H9 (cell line): ENCODE measurements around the gene ZBTB47. TPM values are rescaled to one million over a fixed set of nuclear protein-coding genes. Genes with fewer than 3 reads are reported as not detected.

Experiments
- DNase-seq: peaks from one replicate; pipeline ENCODE4 v3.0.0-alpha.2; 2017
- H2AFZ ChIP-seq: one replicate; pipeline ENCODE4 v1.6.1; 2013; ENCODE audit warnings: mild to moderate bottlenecking, low read length, control low read depth, moderate library complexity
- H2AK5ac ChIP-seq: 2 replicates; pipeline ENCODE4 v1.6.1; 2013; ENCODE audit warnings: low read length, control low read depth, mixed read lengths; ENCODE audit not compliant: insufficient read length
- H2BK120ac ChIP-seq: one replicate; pipeline ENCODE4 v1.6.1; 2013; ENCODE audit warnings: low read depth, mild to moderate bottlenecking, low read length, control low read depth, inconsistent platforms; ENCODE audit not compliant: poor library complexity, severe bottlenecking
- H2BK12ac ChIP-seq: 2 replicates; pipeline ENCODE4 v1.6.1; 2013; ENCODE audit warnings: low read length, control low read depth, mixed read lengths, low read depth; ENCODE audit not compliant: insufficient read length
- H2BK15ac ChIP-seq: 2 replicates; pipeline ENCODE4 v1.6.1; 2013; ENCODE audit warnings: low read depth, low read length, control low read depth
- H2BK20ac ChIP-seq: one replicate; pipeline ENCODE4 v1.6.1; 2013; ENCODE audit warnings: low read depth, mild to moderate bottlenecking, low read length, control low read depth, inconsistent platforms; ENCODE audit not compliant: poor library complexity, severe bottlenecking
- H2BK5ac ChIP-seq: 2 replicates; pipeline ENCODE4 v1.6.1; 2013; ENCODE audit warnings: low read length, control low read depth, mixed read lengths; ENCODE audit not compliant: insufficient read length
- H3K14ac ChIP-seq: 2 replicates; pipeline ENCODE4 v1.6.1; 2013; ENCODE audit warnings: low read length, control low read depth; ENCODE audit not compliant: insufficient read depth
- H3K18ac ChIP-seq: 2 replicates; pipeline ENCODE4 v1.6.1; 2013; ENCODE audit warnings: low read depth, mild to moderate bottlenecking, mixed read lengths, low read length, control low read depth; ENCODE audit not compliant: insufficient read length
- H3K23ac ChIP-seq: 2 replicates; pipeline ENCODE4 v1.6.1; 2013; ENCODE audit warnings: low read length, control low read depth, mixed read lengths, low read depth; ENCODE audit not compliant: insufficient read length
- H3K23me2 ChIP-seq: 2 replicates; pipeline ENCODE4 v1.6.1; 2013; ENCODE audit warnings: low read depth, mild to moderate bottlenecking, mixed read lengths, low read length, control low read depth; ENCODE audit not compliant: insufficient read length, poor library complexity, severe bottlenecking
- H3K27ac ChIP-seq: 2 replicates; pipeline ENCODE4 v1.5.1; 2013; ENCODE audit warnings: low read length, control low read depth, mixed read lengths, low read depth; ENCODE audit not compliant: insufficient read length
- H3K27me3 ChIP-seq: 2 replicates; pipeline ENCODE4 v1.6.1; 2013; ENCODE audit warnings: low read length, control low read depth, inconsistent platforms; ENCODE audit not compliant: insufficient read depth
- H3K4ac ChIP-seq: 2 replicates; pipeline ENCODE4 v1.6.1; 2013; ENCODE audit warnings: low read depth, mild to moderate bottlenecking, control low read depth, inconsistent platforms, low read length, moderate library complexity
- H3K4me1 ChIP-seq: 2 replicates; pipeline ENCODE4 v1.6.1; 2013; ENCODE audit warnings: low read length, control low read depth, inconsistent platforms; ENCODE audit not compliant: insufficient read depth
- H3K4me2 ChIP-seq: 2 replicates; pipeline ENCODE4 v1.6.1; 2013; ENCODE audit warnings: low read length, control low read depth, mixed read lengths; ENCODE audit not compliant: insufficient read length, insufficient read depth
- H3K56ac ChIP-seq: 2 replicates; pipeline ENCODE4 v1.6.1; 2013; ENCODE audit warnings: low read depth, mild to moderate bottlenecking, mixed read lengths, low read length, control low read depth; ENCODE audit not compliant: insufficient read length
- H3K79me1 ChIP-seq: 2 replicates; pipeline ENCODE4 v1.6.1; 2013; ENCODE audit warnings: low read depth, mild to moderate bottlenecking, moderate library complexity, low read length, control low read depth, inconsistent platforms; ENCODE audit not compliant: insufficient read depth, poor library complexity, severe bottlenecking
- H3K79me2 ChIP-seq: 2 replicates; pipeline ENCODE4 v1.6.1; 2013; ENCODE audit warnings: low read length, control low read depth, inconsistent platforms; ENCODE audit not compliant: insufficient read depth
- H3K9ac ChIP-seq: 2 replicates; pipeline ENCODE4 v1.6.1; 2013; ENCODE audit warnings: low read length, control low read depth, mixed read lengths; ENCODE audit not compliant: insufficient read length; ENCODE audit errors: extremely low read depth
- H3K9me3 ChIP-seq: one replicate; pipeline ENCODE4 v1.6.1; 2013; ENCODE audit warnings: low read depth, low read length, inconsistent platforms; ENCODE audit not compliant: control insufficient read depth
- H3T11ph ChIP-seq: one replicate; pipeline ENCODE4 v1.6.1; 2013; ENCODE audit warnings: mild to moderate bottlenecking, low read length, control low read depth, inconsistent platforms
- H4K20me1 ChIP-seq: one replicate; pipeline ENCODE4 v1.6.1; 2013; ENCODE audit not compliant: control insufficient read depth, insufficient read length, insufficient read depth
- H4K5ac ChIP-seq: 2 replicates; pipeline ENCODE4 v1.6.1; 2013; ENCODE audit warnings: low read depth, mild to moderate bottlenecking, mixed read lengths, low read length, control low read depth; ENCODE audit not compliant: insufficient read length
- H4K8ac ChIP-seq: replicated peaks from 2 replicates; pipeline ENCODE4 v1.6.1; 2013; ENCODE audit warnings: low read length, control low read depth, mixed read lengths, low read depth; ENCODE audit not compliant: insufficient read length
- H4K91ac ChIP-seq: 2 replicates; pipeline ENCODE4 v1.6.1; 2013; ENCODE audit warnings: low read depth, mild to moderate bottlenecking, moderate library complexity, mixed read lengths, low read length, control low read depth; ENCODE audit not compliant: insufficient read length
- H3K27ac Mint-ChIP-seq, 3 experiments: 2 replicates in 2 of 3; 3 replicates in 1 of 3; pipeline ENCODE4 v1.8.0; 2020 to 2021; ENCODE audit warnings: mixed read lengths in 3 of 3, mild to moderate bottlenecking in 1 of 3, moderate library complexity in 1 of 3
- H3K27me3 Mint-ChIP-seq: 2 replicates; pipeline ENCODE4 v1.8.0; 2021; ENCODE audit warnings: low read depth, mild to moderate bottlenecking, moderate library complexity, mixed read lengths
- H3K36me3 Mint-ChIP-seq, 3 experiments: 2 replicates in 2 of 3; 3 replicates in 1 of 3; pipeline ENCODE4 v1.8.0; 2020 to 2021; ENCODE audit warnings: low read depth in 3 of 3, mixed read lengths in 3 of 3; ENCODE audit not compliant: insufficient read depth in 1 of 3
- H3K4me1 Mint-ChIP-seq, 2 experiments: 2 replicates each; pipeline ENCODE4 v1.8.0; 2020; ENCODE audit warnings: mixed read lengths in 2 of 2
- H3K4me3 Mint-ChIP-seq, 2 experiments: 2 replicates in 1 of 2; 3 replicates in 1 of 2; pipeline ENCODE4 v1.8.0; 2020 to 2021; ENCODE audit warnings: mild to moderate bottlenecking in 2 of 2, mixed read lengths in 2 of 2, moderate library complexity in 1 of 2
- H3K9me3 Mint-ChIP-seq, 2 experiments: 2 replicates in 1 of 2; 3 replicates in 1 of 2; pipeline ENCODE4 v1.8.0; 2020; ENCODE audit warnings: mild to moderate bottlenecking in 2 of 2, mixed read lengths in 2 of 2, moderate library complexity in 1 of 2
- WGBS: extraction: QIAGEN DNeasy Blood & Tissue Kit; methylation state at CpG from one replicate; pipeline ENCODE4 v1.1.7; 2013; ENCODE audit warnings: missing lambda C conversion rate, low lambda C conversion rate, mixed read lengths; ENCODE audit not compliant: insufficient read length; ENCODE audit errors: extremely low coverage; 5-methylcytosine and 5-hydroxymethylcytosine counted together
- total RNA-seq: library from RNA; stranded (reverse); gene quantifications from 2 replicates; pipeline ENCODE4 v1.2.1, GENCODE V29; 2021
- TF ChIP-seq, protein P1 (sequence below): fragments of 200-600 bp; sonication (generic); conservative IDR thresholded peaks from 3 replicates; pipeline ENCODE4 v1.8.0; 2021; ENCODE audit warnings: antibody characterized with exemption, mild to moderate bottlenecking

Gene ZBTB47
- total RNA-seq, 1 experiment from 2014 or later = 3.6 TPM

DNA sequence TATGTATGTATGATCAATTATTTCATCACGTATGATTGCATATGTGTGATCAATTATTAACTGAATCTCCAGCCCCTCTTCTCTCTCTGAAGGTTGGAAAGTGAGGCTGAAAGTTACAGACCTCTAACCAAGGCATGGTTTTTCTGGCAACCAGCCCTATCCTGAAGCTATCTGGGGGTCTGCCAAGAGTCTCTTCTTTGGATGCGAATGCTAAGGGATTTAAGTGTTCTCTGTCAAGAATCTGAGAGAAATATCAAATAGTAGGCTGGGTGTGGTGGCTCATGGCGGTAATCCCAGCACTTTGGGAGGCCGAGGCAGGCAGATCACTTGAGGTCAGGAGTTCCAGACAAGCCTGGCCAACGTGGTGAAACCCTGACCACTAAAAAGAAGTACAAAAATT is 44.9 kb upstream of the ZBTB47 start:
- no peaks in the 10 kb centered on the region for H4K20me1 ChIP-seq
- H3K27me3 Mint-ChIP-seq = no peaks in the 10 kb centered on the region

More for the DNA sequence above, 44.9 kb upstream of the ZBTB47 start:
- Histone ChIP-seq H4K8ac (no peak overlapping the region), H3T11ph (no peak overlapping the region), H2BK12ac (no peak overlapping the region), H3K18ac (no peak overlapping the region), H3K23me2 (no peaks in the 10 kb centered on the region), H3K79me1 (peaks cover 4% of the 10 kb centered on the region), H3K23ac (no peak overlapping the region), H3K4me2 (no peak overlapping the region), H3K9ac (no peak overlapping the region), H3K27me3 (no peaks in the 10 kb centered on the region), H4K5ac (no peak overlapping the region), H2BK5ac (no peak overlapping the region), H3K14ac (no peak overlapping the region), H2BK15ac (no peak overlapping the region), H3K27ac (no peak overlapping the region), H3K56ac (no peak overlapping the region), H2AK5ac (no peak overlapping the region), H2BK20ac (no peak overlapping the region), H2AFZ (no peak overlapping the region), H3K9me3 (no peaks in the 10 kb centered on the region), H3K4me1 (no peaks in the 10 kb centered on the region), H4K91ac (no peak overlapping the region), H3K4ac (no peak overlapping the region), H3K79me2 (peaks cover 44% of the 10 kb centered on the region; the same call in 1 of the 2 replicates), H2BK120ac (no peak overlapping the region)
- DNase-seq = no peak
- peak overlapping the region in 1 of 3 experiments; percentile 10; a peak in 2 of 7 replicates for H3K27ac Mint-ChIP-seq
- TF ChIP-seq, protein P1, sequence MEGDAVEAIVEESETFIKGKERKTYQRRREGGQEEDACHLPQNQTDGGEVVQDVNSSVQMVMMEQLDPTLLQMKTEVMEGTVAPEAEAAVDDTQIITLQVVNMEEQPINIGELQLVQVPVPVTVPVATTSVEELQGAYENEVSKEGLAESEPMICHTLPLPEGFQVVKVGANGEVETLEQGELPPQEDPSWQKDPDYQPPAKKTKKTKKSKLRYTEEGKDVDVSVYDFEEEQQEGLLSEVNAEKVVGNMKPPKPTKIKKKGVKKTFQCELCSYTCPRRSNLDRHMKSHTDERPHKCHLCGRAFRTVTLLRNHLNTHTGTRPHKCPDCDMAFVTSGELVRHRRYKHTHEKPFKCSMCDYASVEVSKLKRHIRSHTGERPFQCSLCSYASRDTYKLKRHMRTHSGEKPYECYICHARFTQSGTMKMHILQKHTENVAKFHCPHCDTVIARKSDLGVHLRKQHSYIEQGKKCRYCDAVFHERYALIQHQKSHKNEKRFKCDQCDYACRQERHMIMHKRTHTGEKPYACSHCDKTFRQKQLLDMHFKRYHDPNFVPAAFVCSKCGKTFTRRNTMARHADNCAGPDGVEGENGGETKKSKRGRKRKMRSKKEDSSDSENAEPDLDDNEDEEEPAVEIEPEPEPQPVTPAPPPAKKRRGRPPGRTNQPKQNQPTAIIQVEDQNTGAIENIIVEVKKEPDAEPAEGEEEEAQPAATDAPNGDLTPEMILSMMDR = no peak
- H3K36me3 Mint-ChIP-seq = peaks cover 9 to 42% (median 35%) of the 10 kb centered on the region in 3 experiments
- no peaks in the 10 kb centered on the region for H3K9me3 Mint-ChIP-seq
- H3K4me3 Mint-ChIP-seq = no peak overlapping the region
- no CpG with 5 or more reads among the region's 5 CpGs for WGBS
- peaks cover 22 to 26% of the 10 kb centered on the region in 2 experiments for H3K4me1 Mint-ChIP-seq
